ENCODE results near the gene IL18RAP. TPM values are rescaled to one million over a fixed set of nuclear protein-coding genes. Genes with fewer than 3 reads are reported as not detected.

Gene IL18RAP
- total RNA-seq, 1 experiment from 2014 or later = not detected

DNA sequence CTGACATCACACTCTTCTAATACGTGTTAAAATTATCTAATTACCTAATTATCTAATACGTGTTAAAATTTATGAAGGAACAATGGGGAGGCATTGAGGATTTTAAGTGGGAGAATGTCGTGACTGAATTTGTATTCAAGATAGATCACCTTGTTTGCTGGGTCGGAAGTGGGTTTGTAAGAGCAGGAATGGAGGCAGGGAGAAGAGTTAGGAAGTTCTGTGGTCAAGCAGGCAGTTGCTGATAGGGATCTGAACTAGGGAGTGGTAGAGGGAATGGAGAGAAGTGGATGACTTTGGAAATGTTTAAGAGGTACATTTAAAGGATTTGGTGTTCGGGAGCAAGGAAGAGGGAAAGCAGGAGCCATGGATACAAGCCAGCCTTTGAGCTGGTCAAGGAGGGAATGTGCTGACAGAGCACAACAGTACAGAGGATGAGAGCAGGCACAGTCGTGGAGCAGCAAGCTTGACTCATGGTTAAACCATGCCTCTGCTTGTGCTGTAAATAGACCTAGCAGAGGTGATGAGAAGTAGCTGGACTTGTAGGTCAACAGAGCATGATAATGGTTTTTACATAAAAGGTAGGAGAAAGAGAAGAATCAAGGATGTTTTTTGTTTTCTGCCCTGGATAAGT is 16.2 kb downstream of the IL18RAP start:
- ATAC-seq (no peak), DNase-seq (ENCODE audit: low spot score) (no peak)
- POLR2A ChIA-PET = no interaction called here
- Mint-ChIP-seq H3K27me3 (ENCODE audit: low read depth) (no peaks in the 10 kb centered on the region; the same call in 1 of the 2 replicates), H3K9me3 (no peaks in the 10 kb centered on the region), H3K4me1 (no peaks in the 10 kb centered on the region), H3K27ac (no peak overlapping the region), H3K36me3 (no peaks in the 10 kb centered on the region), H3K4me3 (no peak overlapping the region)
- CTCF ChIA-PET = interaction anchor here (0.7 to 1.1 kb wide), 2 partner anchors 13 to 198 kb away, joined by 3 read pairs; no protein-coding TSS in a partner anchor
- TF ChIP-seq ESRRA (CRISPR knock-in tag; IDR thresholded peaks at IDR 0.05; ENCODE audit: borderline replicate concordance) = no peak
- TF ChIP-seq HMGXB4 (CRISPR knock-in tag; IDR thresholded peaks at IDR 0.05) = no peak

GRCh38 chr2:102442967-102443828 is 20.2 kb downstream of the IL18RAP start:
- H3K4me3 Mint-ChIP-seq = no peak overlapping the region
- H3K4me1 Mint-ChIP-seq = no peaks in the 10 kb centered on the region
- CTCF ChIA-PET = interaction anchor here (0.5 to 2.7 kb wide), 13 partner anchors 10 to 437 kb away, joined by 3 to 23 read pairs (median 4); partner anchors contain the start of genes IL18R1 and IL1R1
- no peaks in the 10 kb centered on the region for H3K9me3 Mint-ChIP-seq
- TF ChIP-seq E2F1 (CRISPR knock-in tag; IDR thresholded peaks at IDR 0.05) = no peak
- TF ChIP-seq CTCF (IDR thresholded peaks at IDR 0.05) = 0 out of 2 replicates have a peak, but pooled peaks have one; percentile 22
- POLR2A ChIA-PET = no interaction called here
- no peaks in the 10 kb centered on the region for H3K36me3 Mint-ChIP-seq
- no peaks in the 10 kb centered on the region for H3K27me3 Mint-ChIP-seq (ENCODE audit: low read depth)
- peak; percentile 72 for ATAC-seq
- DNase-seq (ENCODE audit: low spot score) = peak; percentile 15
- H3K27ac Mint-ChIP-seq = no peak overlapping the region

GRCh38 chr2:102444233-102444632 is 21.3 kb downstream of the IL18RAP start:
- Mint-ChIP-seq H3K4me3 (no peak overlapping the region), H3K36me3 (no peaks in the 10 kb centered on the region), H3K9me3 (no peaks in the 10 kb centered on the region), H3K4me1 (no peaks in the 10 kb centered on the region), H3K27me3 (ENCODE audit: low read depth) (no peaks in the 10 kb centered on the region), H3K27ac (no peak overlapping the region)
- TF ChIP-seq NFATC4 (CRISPR knock-in tag; IDR thresholded peaks at IDR 0.05) = no peak
- TF ChIP-seq ETV6 (CRISPR knock-in tag; IDR thresholded peaks at IDR 0.05) = no peak
- no peak for TF ChIP-seq RELA (CRISPR knock-in tag; IDR thresholded peaks at IDR 0.05; ENCODE audit: borderline replicate concordance)
- no peak for TF ChIP-seq ZNF396 (CRISPR knock-in tag; IDR thresholded peaks at IDR 0.05; ENCODE audit: borderline replicate concordance)
- TF ChIP-seq ESRRA (CRISPR knock-in tag; IDR thresholded peaks at IDR 0.05; ENCODE audit: borderline replicate concordance) = no peak
- no peak for TF ChIP-seq IRF1 (CRISPR knock-in tag; IDR thresholded peaks at IDR 0.05)
- no peak for TF ChIP-seq NFE2L1 (CRISPR knock-in tag; IDR thresholded peaks at IDR 0.05)
- TF ChIP-seq GABPB1 (CRISPR knock-in tag; IDR thresholded peaks at IDR 0.05) = no peak
- no peak for TF ChIP-seq ZMAT4 (CRISPR knock-in tag; IDR thresholded peaks at IDR 0.05)
- no peak for TF ChIP-seq FOXP1 (CRISPR knock-in tag; IDR thresholded peaks at IDR 0.05; ENCODE audit: borderline replicate concordance)
- no peak for TF ChIP-seq CREM (CRISPR knock-in tag; IDR thresholded peaks at IDR 0.05)
- TF ChIP-seq, protein P1, sequence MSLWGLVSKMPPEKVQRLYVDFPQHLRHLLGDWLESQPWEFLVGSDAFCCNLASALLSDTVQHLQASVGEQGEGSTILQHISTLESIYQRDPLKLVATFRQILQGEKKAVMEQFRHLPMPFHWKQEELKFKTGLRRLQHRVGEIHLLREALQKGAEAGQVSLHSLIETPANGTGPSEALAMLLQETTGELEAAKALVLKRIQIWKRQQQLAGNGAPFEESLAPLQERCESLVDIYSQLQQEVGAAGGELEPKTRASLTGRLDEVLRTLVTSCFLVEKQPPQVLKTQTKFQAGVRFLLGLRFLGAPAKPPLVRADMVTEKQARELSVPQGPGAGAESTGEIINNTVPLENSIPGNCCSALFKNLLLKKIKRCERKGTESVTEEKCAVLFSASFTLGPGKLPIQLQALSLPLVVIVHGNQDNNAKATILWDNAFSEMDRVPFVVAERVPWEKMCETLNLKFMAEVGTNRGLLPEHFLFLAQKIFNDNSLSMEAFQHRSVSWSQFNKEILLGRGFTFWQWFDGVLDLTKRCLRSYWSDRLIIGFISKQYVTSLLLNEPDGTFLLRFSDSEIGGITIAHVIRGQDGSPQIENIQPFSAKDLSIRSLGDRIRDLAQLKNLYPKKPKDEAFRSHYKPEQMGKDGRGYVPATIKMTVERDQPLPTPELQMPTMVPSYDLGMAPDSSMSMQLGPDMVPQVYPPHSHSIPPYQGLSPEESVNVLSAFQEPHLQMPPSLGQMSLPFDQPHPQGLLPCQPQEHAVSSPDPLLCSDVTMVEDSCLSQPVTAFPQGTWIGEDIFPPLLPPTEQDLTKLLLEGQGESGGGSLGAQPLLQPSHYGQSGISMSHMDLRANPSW (CRISPR knock-in tag; conservative IDR thresholded peaks at IDR 0.05; ENCODE audit: low read depth) = no peak
- CTCF ChIA-PET = interaction anchor here (1.0 to 2.7 kb wide), 7 partner anchors 8 to 438 kb away, joined by 3 to 23 read pairs (median 8); partner anchors contain the start of gene IL18R1
- no peak for ATAC-seq
- DNase-seq (ENCODE audit: low spot score) = no peak
- POLR2A ChIA-PET = no interaction called here

All from WTC11 (cell line).